ENCODE measurements around the gene TRIM72.

The TRIM72 gene

GRCh38 chr16:31213877-31214707, at the start of gene TRIM72:
Gene TRIM72 (plus strand): TSS chr16:31214119. CDS start chr16:31214739, 620 bp downstream.
- DNase-seq: no peak

GRCh38 chr16:31167315-31167714, 46.6 kb upstream of the TRIM72 start:
- no peak for DNase-seq

- no peak for DNase-seq
Observed at GRCh38 chr16:31168848-31169247, 45.1 kb upstream of the TRIM72 start.

- DNase-seq: peak; percentile 7
Observed at GRCh38 chr16:31170048-31170447, 43.9 kb upstream of the TRIM72 start.

- no peak for DNase-seq
Observed at GRCh38 chr16:31177136-31177535, 36.8 kb upstream of the TRIM72 start.

- DNase-seq: no peak
Observed at GRCh38 chr16:31179219-31179746, 34.6 kb upstream of the TRIM72 start.

- peak; percentile 96 for DNase-seq
Observed at GRCh38 chr16:31179747-31180459, 34.0 kb upstream of the TRIM72 start, which contains the start of gene FUS. Gene FUS (plus strand): TSS chr16:31180139. CDS start chr16:31180215, 76 bp downstream.

- peak; percentile 40 for DNase-seq
Observed at GRCh38 chr16:31181102-31181830, 32.7 kb upstream of the TRIM72 start.

GRCh38 chr16:31182391-31182790, 31.5 kb upstream of the TRIM72 start:
- no peak for DNase-seq

- no peak for DNase-seq
Observed at GRCh38 chr16:31183432-31184428, 30.2 kb upstream of the TRIM72 start.

- no peak for DNase-seq
Observed at GRCh38 chr16:31184888-31185287, 29.0 kb upstream of the TRIM72 start.

GRCh38 chr16:31185339-31185738, 28.6 kb upstream of the TRIM72 start:
- no peak for DNase-seq

GRCh38 chr16:31186176-31186575, 27.7 kb upstream of the TRIM72 start:
- no peak for DNase-seq

GRCh38 chr16:31186930-31187807, 26.8 kb upstream of the TRIM72 start:
- DNase-seq: no peak

- no peak for DNase-seq
Observed at GRCh38 chr16:31187808-31188189, 26.1 kb upstream of the TRIM72 start.

GRCh38 chr16:31188450-31189411, 25.2 kb upstream of the TRIM72 start:
- DNase-seq: no peak

GRCh38 chr16:31189412-31189778, 24.5 kb upstream of the TRIM72 start:
- no peak for DNase-seq

- no peak for DNase-seq
Observed at GRCh38 chr16:31190061-31190460, 23.9 kb upstream of the TRIM72 start.

GRCh38 chr16:31190818-31191444, 23.0 kb upstream of the TRIM72 start:
- DNase-seq: no peak
